Heart left ventricle (tissue), 13 donors: Measurements from ENCODE around the gene TPPP.

ENCODE experiments used
- CTCF ChIP-seq, 12 donors: fragments of 200-600 bp; sonication (generic) in 4 of 12; IDR thresholded peaks; one replicate each; pipeline versions ENCODE4 v1.5.0 to v1.8.0; 2018 to 2022; ENCODE audit warnings: antibody characterized with exemption in 12 of 12, mild to moderate bottlenecking in 5 of 12
- POLR2A ChIP-seq, 2 donors: fragments of 450-650 bp; IDR thresholded peaks; one replicate each; pipeline ENCODE4 v1.6.1; 2017; ENCODE audit warnings: antibody characterized with exemption in 2 of 2, mild to moderate bottlenecking in 2 of 2, moderate library complexity in 2 of 2
- donor health status: ischemic (EF 13 %, LVEDD 7.1; RV severe dilation, severe dysfunction).
- donor health status: DM: no; HTN: yes; CAD: no.
- donor health status: DM: no; HTN: no; CAD: no.
- donor health status: ischemic (EF 25% LVEDD 6.9; RV normal size, moderate dysfunction).
- donor health status: ischemic (EF 25% LVEDD 5.7; RV mildly dilated, moderate dysfunction).
- donor health status: ischemic (EF 35%, LVEDD 5.7; RV mildly dilated, moderate dysfunction).
- donor health status: nonischemic (EF 11% LVEDD 7.7; RV severe dilation, severe dysfunction).
- donor health status: DM: yes; HTN: yes; CAD: no.
- donor health status: PGD.
- donor health status: ischemic (EF 29% LVEDD 5.4; RV normal size, mild dysfunction).
- donor health status: nonischemic (EF 23%, LVEDD 6.1; RV moderate dilation, normal function).

DNA sequence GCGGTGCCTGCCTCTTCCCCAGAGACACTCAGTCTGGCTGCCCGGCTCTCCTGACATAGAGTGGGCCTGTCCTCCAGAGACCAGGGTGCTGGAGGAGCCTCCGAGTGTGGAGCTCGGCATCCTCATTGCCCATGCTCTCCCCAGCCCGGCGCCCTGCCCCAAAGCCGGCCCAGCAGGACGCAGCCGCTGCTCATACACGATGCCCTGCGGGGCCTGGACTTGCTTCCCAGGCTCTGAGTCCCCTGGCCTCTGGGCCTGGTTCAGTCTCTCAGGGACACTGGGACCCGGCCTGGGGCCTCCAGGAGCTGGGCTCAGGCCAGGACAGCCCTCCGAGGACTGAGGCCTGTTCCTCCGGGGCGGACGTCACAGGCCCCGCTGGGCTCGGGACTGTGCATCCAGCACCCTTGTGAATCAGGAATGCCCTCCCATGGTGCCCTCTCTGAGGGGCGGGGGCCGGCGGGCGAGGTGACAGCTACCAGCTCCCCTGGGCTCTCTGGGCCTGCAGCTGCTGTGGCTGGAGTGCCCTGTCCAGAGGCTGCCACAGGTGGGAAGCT, 23.2 kb downstream of the TPPP start:
- TF ChIP-seq CTCF (IDR thresholded peaks at IDR 0.05) (no peak), POLR2A (IDR thresholded peaks at IDR 0.05) (no peak)
